ENCODE results near the gene EPHB2.
A peak's percentile ranks its signal among the peaks of the same experiment; 100 is the strongest.

Gene EPHB2

DNA sequence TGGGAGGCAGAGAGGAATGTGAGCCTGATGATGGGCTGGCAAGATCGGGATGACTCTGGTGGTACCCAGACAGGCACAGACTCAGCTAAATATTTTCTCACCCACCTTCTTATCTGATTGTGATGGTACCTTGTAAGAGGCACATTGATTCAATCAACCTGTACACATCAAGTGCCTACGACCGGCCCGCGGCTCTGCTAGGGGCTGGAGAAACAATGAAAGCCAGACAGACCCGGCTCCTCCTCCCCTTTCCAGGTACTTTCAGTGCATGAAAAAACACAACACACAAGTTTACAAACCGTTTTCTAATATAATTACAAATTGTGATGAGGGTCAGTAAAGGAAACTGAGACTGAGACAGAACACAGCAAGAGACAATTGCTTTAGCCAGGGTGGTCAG is 147.0 kb downstream of the EPHB2 start:
- DNase-seq (ENCODE audit: low read depth, low spot score): no peak

- DNase-seq (ENCODE audit: low read depth, low spot score): no peak
Observed at GRCh38 chr1:22860414-22860800, 149.8 kb downstream of the EPHB2 start.

- no peak for DNase-seq (ENCODE audit: low read depth, low spot score)
Observed at GRCh38 chr1:22860883-22861385, 150.3 kb downstream of the EPHB2 start.

GRCh38 chr1:22861764-22862440 is 151.3 kb downstream of the EPHB2 start:
- peak; percentile 46 for DNase-seq (ENCODE audit: low read depth, low spot score)

- no peak for DNase-seq (ENCODE audit: low read depth, low spot score)
Observed at GRCh38 chr1:22862752-22863151, 152.1 kb downstream of the EPHB2 start.

DNA sequence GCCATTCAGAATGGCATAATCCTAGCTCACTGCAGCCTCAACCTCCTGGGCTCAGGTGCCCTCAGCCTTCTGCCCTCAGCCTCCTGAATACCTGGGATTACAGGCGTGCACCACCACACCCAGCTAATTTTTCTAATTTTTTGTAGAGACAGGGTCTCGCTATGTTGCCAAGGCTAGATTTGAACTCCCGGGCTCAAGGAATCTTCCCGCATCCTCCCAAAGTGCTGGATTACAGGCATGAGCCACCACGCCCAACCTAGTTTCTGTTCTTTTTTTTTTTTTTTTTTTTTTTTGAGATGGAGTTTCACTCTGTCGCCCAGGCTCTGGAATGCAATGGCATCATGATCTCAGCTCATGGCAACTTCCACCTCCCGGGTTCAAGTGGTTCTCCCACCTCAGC is 153.1 kb downstream of the EPHB2 start:
- DNase-seq (ENCODE audit: low read depth, low spot score): no peak

GRCh38 chr1:22864886-22865285 is 154.2 kb downstream of the EPHB2 start:
- no peak for DNase-seq (ENCODE audit: low read depth, low spot score)

GRCh38 chr1:22865736-22866135 is 155.1 kb downstream of the EPHB2 start:
- DNase-seq (ENCODE audit: low read depth, low spot score): no peak

GRCh38 chr1:22866868-22867267 is 156.2 kb downstream of the EPHB2 start:
- DNase-seq (ENCODE audit: low read depth, low spot score): no peak

DNA sequence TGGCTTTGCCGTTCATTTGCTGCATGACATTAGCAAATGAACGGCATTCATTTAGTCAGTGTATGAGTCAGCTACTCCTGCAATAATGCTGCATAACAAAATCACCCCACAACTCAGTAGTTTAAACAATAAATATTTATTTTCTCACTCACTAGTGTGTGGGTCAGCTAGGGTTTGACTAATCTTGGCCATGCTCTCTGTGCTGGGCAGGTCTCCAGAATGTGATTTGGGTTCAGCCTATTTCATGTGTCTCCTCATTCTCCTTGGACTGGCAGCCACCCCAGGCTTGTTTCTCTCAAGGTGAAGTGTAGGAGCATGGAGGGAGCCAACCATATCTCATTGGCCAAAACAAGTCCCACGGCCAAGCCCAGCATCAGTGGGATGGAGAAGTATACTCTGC is 157.7 kb downstream of the EPHB2 start:
- no peak for DNase-seq (ENCODE audit: low read depth, low spot score)

DNA sequence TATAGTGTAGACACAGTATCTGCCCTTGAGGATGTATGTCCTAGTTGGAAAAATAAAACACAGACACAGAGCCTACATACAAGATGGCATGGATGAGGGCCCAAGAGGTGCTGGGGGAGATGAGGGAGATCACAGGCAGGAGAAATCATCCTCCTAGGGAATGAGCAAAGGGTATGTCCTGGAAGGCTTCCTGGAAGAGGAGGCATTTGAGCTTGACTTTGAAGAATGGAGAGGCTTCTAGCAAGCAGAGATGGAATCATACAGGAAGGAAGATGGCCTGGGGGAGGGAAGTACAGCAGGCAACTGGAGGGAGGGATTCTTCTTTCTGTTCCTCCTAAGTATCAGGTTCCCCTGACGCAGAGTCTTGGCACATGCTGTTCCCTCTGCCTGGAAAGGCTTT is 158.7 kb downstream of the EPHB2 start:
- no peak for DNase-seq (ENCODE audit: low read depth, low spot score)

DNA sequence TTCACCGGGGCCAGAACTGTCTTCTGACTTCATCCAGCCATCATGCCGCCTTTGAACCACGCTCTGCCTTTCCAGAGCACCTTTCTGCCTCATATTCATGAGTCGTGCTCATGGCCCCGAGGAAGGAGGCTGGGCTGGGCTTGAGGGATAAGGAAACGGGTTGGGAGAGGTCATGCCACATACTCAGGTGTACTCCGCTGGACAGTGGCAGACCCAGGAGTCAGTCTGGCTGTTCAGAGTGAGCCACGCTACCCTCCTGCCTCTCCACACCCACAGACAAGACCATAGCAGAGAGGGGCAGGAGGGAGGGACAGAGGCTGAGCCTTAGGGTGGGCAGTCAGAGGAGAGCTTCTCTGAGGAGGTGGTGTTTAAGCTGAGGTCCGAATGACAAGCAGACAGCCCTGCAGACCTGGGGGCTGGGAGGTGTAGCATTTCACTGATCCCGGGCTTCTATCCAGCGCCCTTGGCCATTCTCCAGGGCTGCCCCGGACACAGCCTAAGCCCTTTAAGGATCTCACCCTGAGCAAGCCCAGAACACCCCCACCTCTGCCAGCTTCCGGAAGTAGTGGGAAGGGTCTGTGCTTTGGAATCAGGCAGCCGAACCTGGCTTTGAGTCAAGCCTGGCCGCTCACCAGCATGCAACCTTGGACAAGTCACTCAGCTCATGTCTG is 159.7 kb downstream of the EPHB2 start:
- no peak for DNase-seq (ENCODE audit: low read depth, low spot score)

DNA sequence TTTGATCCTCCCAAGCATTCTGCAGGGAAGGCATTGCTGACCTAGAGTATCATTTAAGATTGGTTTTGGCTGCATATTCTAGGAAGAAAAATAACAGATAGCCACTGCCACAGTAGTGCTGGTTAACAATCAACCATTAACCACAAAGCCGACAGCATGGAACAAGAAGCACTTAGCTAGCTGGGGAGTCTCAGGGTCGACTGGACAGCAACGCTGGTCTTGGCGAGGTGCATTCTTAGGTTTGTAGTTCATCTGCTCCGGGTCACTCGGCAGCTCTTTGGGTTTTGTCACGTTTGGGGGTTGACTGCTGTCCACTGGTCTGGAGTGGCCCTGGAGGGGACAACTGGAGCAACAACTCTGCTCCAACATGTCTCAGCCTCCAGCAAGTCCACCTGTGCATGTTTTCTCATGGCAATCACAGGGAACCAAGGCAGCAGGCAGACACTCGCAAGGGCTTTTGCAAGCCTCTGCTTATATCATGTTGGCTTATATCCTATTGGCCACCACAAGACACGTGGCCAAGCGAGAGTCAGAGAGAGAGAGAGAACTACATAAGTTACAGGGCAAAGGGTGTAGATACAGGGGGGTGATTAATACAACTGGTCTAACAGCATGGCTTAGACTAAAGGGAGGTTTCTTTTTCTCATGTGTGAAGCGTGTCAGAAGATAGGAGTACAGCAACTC is 162.5 kb downstream of the EPHB2 start:
- no peak for DNase-seq (ENCODE audit: low read depth, low spot score)

- DNase-seq (ENCODE audit: low read depth, low spot score): no peak
Observed at GRCh38 chr1:22874785-22875184, 164.1 kb downstream of the EPHB2 start.

DNA sequence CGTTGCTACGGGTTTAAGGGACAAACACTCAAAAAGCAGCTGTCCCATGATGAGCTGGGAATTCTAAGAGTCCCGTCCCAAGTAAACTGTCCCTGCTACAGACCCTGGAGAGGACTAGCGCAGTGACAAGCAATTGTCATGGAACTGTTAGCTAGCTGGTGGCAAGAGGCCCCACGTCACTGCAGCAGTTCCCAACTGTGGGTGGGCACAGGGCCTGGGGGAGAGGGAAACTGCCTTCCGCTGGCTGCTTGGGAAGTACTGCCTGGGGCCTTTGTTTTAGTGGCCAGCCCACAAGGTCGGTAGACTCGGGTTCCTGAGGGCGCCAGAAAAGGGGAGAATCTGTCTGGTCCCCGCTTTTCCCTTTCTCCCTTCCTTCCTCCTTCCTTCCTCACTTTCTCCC is 164.6 kb downstream of the EPHB2 start:
- DNase-seq (ENCODE audit: low read depth, low spot score): peak; percentile 40

DNA sequence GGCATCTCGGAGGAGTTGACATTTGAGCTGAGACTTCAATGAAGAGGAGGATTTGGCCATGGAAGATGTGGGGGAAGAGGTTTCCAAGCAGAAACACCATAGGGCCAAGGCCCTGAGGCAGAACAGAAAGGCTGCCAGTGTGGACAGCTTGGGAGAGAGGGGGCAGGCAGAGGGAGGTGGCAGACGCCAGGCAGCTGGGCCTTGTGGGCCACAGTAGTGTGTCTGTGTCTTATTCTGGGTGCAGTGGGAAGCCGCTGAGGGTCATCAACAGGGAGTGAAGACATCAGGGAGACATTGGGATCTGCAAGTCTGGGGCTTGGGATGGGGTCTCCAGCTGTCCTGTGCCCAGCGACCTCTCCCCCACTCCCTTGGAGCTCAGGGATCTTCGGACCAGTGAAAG is 165.2 kb downstream of the EPHB2 start:
- no peak for DNase-seq (ENCODE audit: low read depth, low spot score)

DNA sequence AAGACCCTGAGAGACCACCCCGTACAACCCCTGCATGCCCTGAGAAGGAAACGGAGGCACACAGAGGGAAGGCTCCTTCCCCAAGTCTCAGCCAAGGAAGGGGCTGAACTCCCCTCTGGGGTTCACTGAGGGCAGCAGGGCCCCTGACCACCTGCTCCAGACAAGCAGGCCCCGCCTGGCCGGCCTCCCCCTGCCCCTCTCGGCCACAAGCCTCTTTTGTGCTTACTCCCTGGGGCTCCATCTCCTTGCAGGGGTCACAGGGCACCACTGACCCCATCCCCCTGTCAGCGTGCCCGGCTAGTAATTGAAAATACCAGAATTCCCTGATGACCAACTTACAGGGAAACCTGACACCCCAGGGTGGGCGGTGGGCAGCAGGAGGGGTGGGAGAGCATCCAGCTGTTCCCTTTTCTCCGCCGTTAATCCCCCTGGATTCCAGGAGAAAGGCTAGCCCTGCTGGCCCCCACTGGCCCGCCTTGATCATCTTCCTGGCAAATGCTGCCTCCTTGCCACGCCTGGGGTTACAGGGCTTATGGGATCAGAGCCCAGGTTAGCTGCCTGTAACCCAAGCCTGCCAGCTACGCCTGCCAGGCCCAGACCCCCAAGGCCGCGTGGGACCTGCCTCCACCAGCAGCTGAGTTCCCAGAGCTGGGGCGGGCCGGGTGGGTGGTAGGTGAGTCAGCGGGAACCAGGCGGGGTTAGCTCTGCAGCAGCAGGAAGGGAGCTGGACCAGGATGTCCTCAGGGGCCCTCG is 165.9 kb downstream of the EPHB2 start:
- peak; percentile 74 for DNase-seq (ENCODE audit: low read depth, low spot score)

GRCh38 chr1:22877112-22877915 is 166.7 kb downstream of the EPHB2 start:
- DNase-seq (ENCODE audit: low read depth, low spot score): no peak

DNA sequence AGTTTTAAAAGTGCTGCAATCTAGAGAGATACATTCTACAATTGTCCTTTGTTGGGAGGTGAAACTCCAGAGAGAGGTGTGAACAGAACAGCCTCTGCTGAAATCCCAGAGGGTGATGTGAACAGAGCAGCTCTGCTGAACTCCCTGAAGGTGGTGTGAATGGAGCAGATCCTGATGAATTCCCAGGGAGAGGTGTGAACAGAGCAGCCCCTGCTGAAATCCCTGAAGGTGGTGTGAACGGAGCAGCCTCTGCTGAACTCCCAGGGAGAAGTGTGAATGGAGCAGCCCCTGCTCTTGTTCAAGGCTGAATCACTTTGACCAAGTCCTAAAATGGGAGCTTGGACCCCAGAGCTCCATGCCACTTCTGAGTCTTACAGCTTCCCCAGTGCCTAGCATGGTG is 167.3 kb downstream of the EPHB2 start:
- no peak for DNase-seq (ENCODE audit: low read depth, low spot score)

- DNase-seq (ENCODE audit: low read depth, low spot score): no peak
Observed at GRCh38 chr1:22878626-22879025, 168.0 kb downstream of the EPHB2 start.

DNA sequence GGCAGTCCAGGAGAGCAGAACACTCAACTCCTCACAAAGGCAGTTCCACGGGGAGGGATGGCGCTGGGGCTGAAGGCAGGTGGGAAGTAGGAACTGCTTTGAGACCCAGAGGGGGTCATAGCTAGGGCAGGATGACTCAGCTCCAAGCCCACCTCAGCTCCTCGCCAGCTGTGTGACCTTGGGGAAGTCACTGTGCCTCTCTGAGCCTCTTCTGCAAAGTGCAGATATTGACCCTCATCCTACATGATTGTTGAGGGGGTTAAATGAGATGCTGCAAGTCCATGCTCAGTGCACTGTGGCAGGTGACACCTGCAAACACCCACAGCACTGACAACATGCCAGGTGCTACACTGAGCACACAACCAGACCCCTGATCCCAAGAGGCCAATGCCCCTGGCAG is 168.8 kb downstream of the EPHB2 start:
- DNase-seq (ENCODE audit: low read depth, low spot score): no peak
